Endometrial microvascular endothelial cells (primary cell): ENCODE results near the gene ACAP1. TPM values are rescaled to one million over a fixed set of nuclear protein-coding genes. Genes with fewer than 3 reads are reported as not detected.

ENCODE experiments used
- in situ Hi-C: cut with HindIII; loops from 2 replicates; pipeline ENCODE4 v1.10.0; 2017; ENCODE audit warnings: low sequenced_read_pairs, low pct_unique_long_range_greater_than_20kb; ENCODE audit errors: inconsistent ontology term
- total RNA-seq: library from RNA; depleted of rRNA; stranded (reverse); fragments of >200 nt; gene quantifications from one replicate; pipeline ENCODE4 v1.2.3, GENCODE V29; 2015; ENCODE audit errors: inconsistent ontology term

Gene ACAP1
- total RNA-seq, 1 donor from 2014 or later: not detected

DNA sequence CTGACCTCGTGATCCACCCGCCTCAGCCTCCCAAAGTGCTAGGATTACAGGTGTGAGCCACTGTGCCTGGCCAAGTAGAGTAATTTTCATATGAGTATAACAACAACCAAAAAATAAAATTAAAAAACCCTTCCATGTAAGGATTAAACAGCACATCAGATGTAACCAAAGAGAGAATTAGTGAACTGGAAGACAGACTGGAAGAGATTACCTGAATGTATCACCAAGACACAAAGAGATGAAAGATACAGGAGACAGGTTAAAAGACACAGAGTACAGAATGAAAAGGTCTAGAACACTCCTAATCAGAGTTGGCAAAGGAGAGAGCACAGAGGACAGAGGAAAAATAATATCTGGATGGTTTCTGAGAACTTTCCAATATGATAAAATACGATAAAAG, 42.8 kb downstream of the ACAP1 start:
- in situ Hi-C loops: no loop called here

DNA sequence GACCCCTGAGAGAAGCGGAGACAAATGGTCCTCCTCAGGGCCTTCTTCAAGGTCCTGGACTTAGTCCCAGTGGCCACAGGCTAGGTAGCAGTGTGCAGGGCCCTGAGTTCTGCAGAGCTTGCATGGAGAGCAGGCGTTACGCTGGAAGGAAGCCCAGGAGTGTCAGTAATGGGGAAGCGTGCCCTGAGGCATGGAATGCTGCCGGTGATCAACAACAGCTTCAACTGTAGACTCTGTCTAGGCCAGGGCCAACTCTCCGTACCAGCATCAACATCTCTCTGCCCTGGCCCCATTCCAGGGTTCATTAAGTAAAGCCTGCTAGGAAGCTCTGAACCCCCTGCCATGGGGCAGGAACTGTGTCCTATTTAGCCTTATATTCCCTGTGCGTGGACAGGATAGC, 44.0 kb downstream of the ACAP1 start:
- in situ Hi-C loops: no loop called here

DNA sequence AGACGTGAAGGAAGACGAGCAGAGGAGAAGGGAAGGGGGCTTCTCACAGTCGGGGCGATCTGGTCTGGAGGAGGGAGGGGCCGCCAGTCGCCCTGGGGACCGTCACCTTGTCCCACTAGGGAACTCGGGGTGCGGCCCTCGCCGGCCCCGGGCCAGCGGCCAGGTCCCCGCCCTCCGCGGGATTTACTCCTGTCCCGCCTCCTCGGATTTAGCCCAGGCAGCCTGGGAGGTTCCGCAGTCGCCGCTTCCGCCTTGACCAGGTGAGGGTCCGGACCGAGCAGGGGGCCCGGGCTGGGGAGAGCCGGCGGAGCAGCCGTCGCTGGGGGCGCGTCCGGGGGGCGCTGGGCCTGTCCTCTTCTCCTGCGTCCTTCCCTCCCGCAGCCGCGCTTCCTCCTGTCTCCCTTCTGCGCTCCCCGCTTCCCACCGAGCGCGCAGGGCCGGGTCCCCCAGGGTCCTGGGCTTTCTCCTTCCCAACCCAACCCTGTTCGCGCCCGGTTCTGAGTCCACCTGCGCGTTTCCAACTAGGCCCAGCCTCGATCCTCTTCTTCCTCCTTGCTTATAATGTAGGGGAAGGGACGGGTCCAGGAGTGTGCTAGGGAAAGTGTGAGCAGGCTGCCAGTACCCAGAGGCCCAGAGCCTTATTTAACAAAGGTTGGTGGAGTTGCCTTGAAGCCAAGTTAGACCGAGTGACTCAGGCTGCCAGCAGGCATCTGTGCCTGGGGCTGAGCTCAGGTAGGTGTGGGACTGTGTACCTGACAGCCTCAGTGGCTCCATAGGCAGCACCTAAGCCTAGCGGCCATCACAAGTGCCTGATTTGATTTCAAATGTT, 44.7 kb downstream of the ACAP1 start, which contains the start of gene TNK1:
TNK1 (plus strand) TSS at position 235 of the 829 bp plus-strand sequence. CDS start 1,838 bp downstream, outside the sequence.
- in situ Hi-C loops: no loop called here

DNA sequence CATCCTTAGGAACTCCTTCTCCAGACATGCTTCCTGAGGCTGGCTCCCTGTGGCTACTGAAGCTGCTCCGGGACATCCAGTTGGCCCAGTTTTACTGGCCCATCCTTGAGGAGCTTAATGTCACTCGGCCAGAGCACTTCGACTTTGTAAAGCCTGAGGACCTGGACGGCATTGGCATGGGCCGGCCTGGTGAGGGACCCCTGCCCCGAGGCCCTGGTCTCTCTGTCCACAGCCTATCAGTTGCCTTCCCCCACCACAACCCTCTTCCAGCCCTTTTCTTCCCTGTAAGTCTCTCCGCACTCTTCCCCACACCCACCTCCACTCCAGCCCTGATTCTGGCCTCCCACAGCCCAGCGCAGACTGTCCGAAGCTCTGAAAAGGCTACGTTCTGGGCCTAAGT, 46.6 kb downstream of the ACAP1 start:
- in situ Hi-C loops: no loop called here

DNA sequence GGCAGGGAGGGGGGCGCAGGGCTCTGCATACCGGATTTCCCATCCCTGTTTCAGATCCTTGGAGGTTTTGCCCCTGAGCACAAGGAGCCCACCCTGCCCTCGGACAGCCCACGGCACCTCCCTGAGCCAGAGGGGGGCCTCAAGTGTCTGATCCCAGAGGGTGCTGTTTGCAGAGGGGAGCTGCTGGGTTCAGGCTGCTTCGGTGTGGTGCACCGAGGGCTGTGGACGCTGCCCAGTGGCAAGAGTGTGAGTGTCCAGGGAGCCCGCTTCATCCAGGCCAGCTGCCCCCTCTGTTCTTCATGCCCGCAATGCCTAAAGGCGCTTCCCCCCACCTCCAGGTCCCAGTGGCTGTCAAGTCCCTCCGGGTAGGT, 47.0 kb downstream of the ACAP1 start:
- in situ Hi-C loops: no loop called here

DNA sequence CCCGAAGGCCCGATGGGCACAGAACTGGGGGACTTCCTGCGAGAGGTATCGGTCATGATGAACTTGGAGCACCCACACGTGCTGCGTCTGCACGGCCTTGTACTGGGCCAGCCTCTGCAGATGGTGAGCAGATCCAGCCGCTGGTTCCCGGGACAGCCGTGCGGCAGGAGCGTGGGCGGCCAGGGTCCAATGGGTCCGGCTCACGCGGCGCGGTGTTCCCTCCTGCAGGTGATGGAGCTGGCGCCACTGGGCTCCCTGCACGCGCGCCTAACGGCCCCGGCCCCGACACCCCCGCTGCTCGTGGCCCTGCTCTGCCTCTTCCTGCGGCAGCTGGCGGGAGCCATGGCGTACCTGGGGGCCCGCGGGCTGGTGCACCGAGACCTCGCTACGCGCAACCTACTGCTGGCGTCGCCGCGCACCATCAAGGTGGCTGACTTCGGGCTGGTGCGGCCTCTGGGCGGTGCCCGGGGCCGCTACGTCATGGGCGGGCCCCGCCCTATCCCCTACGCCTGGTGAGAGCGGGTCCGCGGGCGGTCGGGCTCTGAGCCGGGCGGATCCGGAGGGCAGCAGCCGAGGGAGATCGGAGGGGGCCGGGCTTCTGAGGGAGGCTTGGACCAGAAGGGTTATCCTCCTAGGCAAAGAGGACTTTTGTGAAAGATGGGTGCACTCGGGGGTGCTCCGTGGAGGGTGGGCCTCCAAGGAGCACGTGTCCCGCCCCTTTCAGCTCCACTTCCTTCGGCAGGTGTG, 47.6 kb downstream of the ACAP1 start:
- in situ Hi-C loops: no loop called here

DNA sequence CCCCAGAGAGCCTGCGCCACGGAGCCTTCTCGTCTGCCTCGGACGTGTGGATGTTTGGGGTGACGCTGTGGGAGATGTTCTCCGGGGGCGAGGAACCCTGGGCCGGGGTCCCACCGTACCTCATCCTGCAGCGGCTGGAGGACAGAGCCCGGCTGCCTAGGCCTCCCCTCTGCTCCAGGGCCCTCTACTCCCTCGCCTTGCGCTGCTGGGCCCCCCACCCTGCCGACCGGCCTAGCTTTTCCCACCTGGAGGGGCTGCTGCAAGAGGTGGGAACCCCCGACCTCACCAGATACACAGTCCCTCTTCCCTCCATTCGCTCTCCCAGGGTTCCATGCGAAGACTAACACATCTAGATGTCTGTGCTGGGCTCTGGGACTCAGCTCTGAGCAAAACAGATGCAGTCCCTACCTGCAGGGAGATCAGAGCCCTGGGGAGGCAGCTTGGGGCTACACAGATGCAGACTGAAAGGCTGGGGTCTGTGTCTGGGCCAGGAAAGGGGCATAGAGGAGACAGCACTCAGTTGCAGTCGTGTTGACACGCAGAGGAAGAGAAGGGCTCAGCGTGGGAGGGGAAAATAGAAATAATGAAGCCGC, 48.3 kb downstream of the ACAP1 start:
- in situ Hi-C loops: no loop called here

DNA sequence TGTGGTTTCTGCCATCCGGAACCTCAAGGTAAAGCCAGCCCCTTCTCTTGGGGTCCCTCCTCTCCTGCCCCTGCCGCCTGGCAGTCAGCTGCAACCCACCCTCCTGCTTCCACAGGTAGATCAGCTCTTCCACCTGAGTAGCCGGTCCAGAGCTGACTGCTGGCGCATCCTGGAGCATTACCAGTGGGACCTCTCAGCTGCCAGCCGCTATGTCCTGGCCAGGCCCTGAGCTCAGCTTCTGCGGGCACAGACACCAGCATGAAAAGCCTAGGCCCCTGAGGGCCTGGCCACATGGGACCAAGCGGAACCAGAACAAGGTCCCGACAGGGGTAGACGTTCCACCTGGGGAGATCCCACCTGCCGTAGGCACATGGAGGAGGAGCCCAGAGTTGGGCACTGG, 52.5 kb downstream of the ACAP1 start:
- in situ Hi-C loops: no loop called here

DNA sequence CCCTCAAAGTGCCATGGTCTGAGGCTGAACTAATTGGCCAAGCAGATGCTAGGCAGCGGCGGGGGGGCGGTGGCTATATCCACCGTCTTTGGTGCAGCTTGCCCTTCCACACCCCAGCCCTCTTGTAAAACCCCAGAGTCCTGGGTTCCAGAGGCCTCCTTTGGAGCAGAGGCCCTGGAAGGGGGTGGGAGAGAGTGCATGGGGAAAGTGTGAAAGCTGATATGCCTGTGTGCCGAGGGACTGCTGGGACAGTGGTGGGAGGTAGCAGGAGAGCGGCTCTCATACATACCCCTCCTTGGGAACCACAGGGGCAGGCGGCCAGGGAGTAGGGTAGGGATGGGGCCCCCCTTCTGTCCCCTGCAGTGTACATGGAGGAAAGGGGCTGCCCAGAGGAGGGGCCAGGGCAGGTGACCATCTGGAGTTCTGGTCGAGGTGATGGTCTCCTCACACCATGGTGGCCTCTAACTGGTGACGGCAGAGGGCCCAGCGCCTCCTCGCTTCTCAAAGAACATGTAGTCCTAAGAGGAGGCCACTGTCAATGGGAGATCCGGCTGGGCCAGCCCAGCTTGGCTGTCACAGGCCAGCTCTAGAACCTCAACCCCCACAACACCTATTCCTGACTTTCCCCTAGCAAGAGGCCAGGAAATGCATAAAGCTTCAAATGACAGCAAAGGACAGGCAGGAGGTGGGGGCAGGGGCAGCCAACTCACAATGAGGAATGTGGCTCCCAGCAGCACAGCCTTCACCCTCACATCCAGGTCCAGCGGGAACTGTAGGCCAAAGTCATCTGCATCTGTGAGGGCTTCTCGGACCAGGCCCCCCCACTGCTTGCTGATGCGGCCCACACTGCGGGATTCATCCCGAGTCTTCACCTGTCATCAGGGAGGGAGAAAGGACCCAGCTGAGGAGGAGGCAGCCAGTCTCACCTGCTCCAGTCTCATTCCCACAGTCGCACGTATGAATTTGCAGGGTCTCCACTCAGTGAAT, 53.9 kb downstream of the ACAP1 start:
- in situ Hi-C loops: no loop called here

DNA sequence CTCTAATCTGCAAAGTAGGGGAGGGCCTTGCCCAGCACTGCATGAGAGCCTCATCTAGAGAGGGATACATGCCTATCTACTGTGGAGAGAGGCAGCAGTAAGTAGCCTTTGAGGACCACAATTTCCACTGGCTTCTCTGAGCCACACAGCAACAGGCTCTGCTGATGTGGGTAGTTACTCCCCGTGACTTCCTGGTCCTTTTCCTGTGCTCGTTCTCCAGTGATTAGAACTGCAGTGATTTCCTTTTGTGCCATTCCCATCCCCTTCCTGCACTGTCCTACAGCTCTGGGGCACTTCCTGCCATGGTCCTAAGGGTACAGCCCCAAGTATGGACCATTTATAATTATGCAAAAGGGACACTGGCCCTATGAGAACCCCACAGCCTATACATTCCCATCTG, 55.0 kb downstream of the ACAP1 start:
- in situ Hi-C loops: no loop called here

DNA sequence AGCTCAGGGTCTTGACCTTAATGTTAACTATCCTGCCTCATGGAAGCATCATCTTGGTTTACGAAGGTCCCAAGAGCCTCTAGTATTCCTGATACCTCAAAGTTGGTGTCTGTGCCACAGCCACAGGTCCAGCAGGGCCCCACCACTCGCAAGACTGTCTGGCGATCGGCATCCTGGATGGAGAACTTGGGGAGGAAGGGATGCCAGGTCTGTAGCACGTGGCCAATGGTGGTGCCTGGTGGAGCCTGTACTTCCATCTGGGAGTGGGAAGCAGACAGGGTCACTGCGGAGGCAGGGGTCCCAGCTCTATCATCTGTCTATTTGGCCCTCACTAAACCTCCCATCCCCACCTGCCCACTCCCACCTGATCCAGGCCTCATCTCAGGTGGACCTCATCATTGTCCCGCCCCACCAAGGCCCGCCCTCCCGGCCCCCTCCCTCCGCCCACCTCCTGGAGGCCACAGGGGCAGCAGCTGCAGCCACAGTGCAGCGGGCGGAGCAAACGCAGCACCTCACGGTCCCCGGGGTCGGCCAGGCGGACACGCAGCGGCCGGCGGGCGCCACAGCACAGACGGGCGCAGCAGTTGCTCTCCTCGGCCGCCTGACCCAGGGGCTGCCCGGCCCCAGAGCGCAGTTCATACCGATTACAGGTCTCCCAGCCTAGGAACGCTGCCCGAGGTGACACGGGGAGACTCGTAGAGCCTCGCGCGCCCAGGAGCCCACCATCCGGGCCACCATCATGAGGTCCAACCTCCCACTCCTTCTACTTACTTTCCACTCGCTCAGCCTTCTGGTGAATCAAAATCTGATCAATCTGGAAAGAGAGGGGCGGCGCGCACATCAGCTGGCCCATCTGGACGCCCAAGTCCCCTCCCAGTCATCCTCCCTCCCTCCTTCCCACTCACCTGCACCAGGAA, 56.6 kb downstream of the ACAP1 start:
- in situ Hi-C loops: no loop called here

DNA sequence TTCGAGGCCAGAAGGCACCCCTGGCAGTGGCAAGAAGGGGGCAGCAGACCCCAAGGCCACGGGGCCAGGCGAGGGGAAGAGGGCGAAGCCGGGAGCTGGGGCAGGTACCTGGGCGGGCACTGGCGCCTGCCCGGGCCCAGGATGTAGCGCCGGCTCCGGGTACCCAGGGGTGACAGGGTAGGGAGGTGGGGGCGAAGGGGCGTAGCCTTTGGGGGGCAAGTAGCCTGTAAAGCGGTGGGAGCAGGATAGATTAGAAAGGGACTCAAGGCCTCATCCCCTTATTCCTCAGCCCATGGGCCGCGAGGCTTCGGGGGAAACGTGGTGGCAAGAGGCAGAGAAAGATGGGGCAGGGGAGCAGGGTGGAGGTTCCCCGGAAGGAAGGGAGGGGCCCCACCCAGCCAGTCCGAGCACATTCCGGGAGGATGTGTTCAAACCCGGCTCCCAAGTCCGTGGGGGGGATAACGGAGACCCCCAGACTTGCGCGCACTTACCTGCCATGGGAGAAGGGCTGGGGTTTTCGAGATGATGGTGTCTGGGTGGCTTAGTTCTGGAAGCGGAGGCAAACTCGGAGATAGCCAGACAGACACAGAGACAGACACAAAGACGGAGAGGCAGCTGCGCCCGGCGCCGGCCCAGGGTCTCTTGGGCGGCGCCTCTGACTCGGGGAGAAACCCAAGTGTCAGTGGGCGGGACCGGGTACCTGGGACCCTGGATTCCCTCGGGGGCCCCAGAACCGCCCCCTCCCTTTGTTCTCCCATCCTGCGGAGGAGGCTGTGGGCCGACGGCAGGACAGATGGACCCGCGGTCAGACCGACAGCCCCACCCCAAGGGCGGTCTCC, 57.5 kb downstream of the ACAP1 start:
- in situ Hi-C loops: no loop called here

DNA sequence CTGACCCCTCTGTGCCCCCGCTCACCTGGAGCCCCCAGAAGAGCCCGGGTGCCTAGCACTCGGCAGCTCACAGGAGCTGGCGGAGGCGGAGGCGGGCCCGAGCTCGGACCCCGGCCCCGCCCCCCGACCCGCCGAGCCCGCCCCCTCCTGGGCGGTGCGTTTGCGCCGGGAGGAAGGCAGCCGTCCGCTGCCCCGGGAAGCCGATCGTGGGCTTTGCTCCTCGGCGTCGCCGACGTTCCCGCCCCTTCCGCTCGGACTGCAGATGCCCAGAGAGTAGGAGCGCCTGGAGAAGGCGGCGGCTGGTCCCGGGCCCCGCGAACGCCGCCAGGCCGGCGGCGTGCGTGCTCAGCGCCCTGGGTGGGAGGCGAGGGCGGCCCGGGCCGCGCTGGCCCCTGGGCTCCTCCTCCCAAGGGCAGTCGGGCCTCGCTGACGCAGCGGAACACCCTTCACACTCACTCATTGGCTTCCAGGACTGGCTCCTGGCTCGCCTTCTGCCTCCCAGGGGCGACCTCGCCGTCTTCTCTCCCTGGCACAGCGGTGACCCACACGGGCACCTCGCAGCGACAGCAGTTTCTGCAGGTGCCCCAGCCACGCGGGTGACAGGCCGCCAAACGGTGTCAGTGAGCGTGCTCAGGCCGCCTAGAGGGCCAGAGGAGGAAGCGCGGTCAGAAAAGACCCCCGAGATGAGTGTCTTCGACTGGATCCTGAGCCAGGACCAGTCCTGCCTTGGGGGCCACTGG, 58.3 kb downstream of the ACAP1 start, which contains the start of gene PLSCR3:
PLSCR3 (minus strand) TSS at position 74 of the 740 bp plus-strand sequence. CDS start 415 bp downstream, outside the sequence.
- in situ Hi-C loops: no loop called here

DNA sequence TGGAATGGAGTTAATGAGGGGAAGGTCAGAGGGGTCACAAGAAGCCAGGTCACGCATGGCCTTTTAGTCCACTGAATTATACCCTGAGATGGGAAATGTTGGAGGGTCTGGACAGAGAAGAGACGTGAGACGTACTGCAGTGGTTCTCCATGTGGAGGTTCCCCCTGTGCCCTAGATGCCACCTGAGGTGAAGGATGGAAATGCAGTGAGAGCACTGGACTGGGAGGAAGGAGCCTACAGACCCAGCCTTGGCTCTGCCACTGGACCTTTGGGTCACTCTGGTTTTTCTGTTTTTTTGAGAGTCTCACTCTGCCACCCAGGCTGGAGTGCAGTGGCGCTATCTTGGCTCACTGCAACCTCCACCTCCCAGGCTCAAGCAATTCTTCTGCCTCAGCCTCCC, 59.8 kb downstream of the ACAP1 start:
- in situ Hi-C loops: no loop called here

DNA sequence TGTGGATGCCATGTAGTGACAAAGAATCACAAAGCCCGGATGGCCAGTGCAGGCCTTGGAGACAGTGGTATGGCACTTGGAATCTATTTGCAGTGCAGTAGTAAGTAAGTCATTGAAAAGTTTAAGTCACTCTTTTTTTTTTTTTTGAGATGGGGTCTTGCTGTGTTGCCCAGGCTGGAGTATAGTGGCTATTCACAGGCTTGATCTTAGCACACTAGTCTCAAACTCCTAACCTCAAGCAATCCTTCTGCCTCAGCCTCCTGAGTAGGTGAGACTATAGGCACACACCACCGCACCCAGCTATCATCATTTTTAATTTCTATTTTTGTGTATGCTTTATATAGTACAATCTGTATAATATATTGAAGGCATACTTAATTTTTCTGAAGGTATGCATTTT, 62.3 kb downstream of the ACAP1 start:
- in situ Hi-C loops: no loop called here
